ENCODE data around the gene FEZF2. TPM values are rescaled to one million over a fixed set of nuclear protein-coding genes. Genes with fewer than 3 reads are reported as not detected.

Gene FEZF2
- total and polyA plus RNA-seq, 2 of the 13 experiments (the other 11 are each of a cell fraction or from before 2014, with no cell fraction given), result not detected

GRCh38 chr3:62332835-62333244 is 40.5 kb downstream of the FEZF2 start (continued):
- TF ChIP-seq ZSCAN29 (CRISPR knock-in tag; conservative IDR thresholded peaks at IDR 0.05) (no peak), CTCF (CRISPR knock-in tag; IDR thresholded peaks at IDR 0.05) (peak; percentile 22; the same call in 1 of the 2 replicates)

GRCh38 chr3:62332017-62332416 is 41.3 kb downstream of the FEZF2 start:
- Histone ChIP-seq H3K9ac (ENCODE audit: insufficient read depth, low read depth, low read length) (no peak overlapping the region), H4K20me1 (ENCODE audit: insufficient read depth, low read length) (no peaks in the 10 kb centered on the region), H3K4me1 (ENCODE audit: insufficient read depth, low read length) (no peaks in the 10 kb centered on the region), H2AFZ (ENCODE audit: low read length) (no peak overlapping the region), H3K4me3 (replicated peaks in 1 of 3; ENCODE audit: insufficient read depth in 1 of 3, low read depth in 2 of 3, low read length in 3 of 3) (no peak overlapping the region), H3K27me3 (ENCODE audit: control insufficient read depth in 1 of 2, insufficient read depth in 2 of 2, low read length in 2 of 2) (no peaks in the 10 kb centered on the region), H3K4me2 (ENCODE audit: low read depth, low read length) (no peak overlapping the region), H3K36me3 (replicated peaks in 1 of 2; ENCODE audit: control insufficient read depth in 1 of 2, insufficient read depth in 2 of 2, low read length in 2 of 2) (no peaks in the 10 kb centered on the region), H3K27ac (ENCODE audit: extremely low read length, insufficient read depth, low read length) (no peak overlapping the region), H3K9me3 (ENCODE audit: low read length) (no peaks in the 10 kb centered on the region), H3K79me2 (ENCODE audit: insufficient read depth, low read length) (no peaks in the 10 kb centered on the region)
- DNase-seq (ENCODE audit: low spot score) (no peak), ATAC-seq (no peak), FAIRE-seq (no peak)
- 0% methylated on average over 1 of the region's 1 CpG for WGBS (ENCODE audit: low lambda C conversion rate)
- intact Hi-C loops (cut with micrococcal nuclease; ENCODE audit: unreplicated experiment), result loop anchor here (1.0 kb wide), 1 partner anchor 226 kb away; no protein-coding TSS in a partner anchor
- in situ Hi-C loops (cut with HindIII; ENCODE audit: extremely low pct_ligation_motif_present, low pct_unique_long_range_greater_than_20kb), result loop anchor here (5.0 kb wide), 1 partner anchor 225 kb away; no protein-coding TSS in a partner anchor
- CTCF ChIA-PET (ENCODE audit: low intra/inter-chr PET ratio, low total read pairs), result interaction anchor here (1.6 kb wide), 1 partner anchor 226 kb away, joined by 18 read pairs; no protein-coding TSS in a partner anchor
- TF ChIP-seq ZNF557 (CRISPR knock-in tag; IDR thresholded peaks at IDR 0.05) (no peak), TFE3 (CRISPR knock-in tag; IDR thresholded peaks at IDR 0.05) (no peak), ZNF773 (CRISPR knock-in tag; IDR thresholded peaks at IDR 0.05; ENCODE audit: borderline replicate concordance) (no peak), ZNF30 (CRISPR knock-in tag; IDR thresholded peaks at IDR 0.05) (no peak), ZBTB44 (CRISPR knock-in tag; IDR thresholded peaks at IDR 0.05) (no peak), ZNF414 (CRISPR knock-in tag; IDR thresholded peaks at IDR 0.05) (no peak), KLF11 (CRISPR knock-in tag; IDR thresholded peaks at IDR 0.05) (no peak), DZIP1 (CRISPR knock-in tag; IDR thresholded peaks at IDR 0.05) (no peak), FOXA3 (CRISPR knock-in tag; IDR thresholded peaks at IDR 0.05) (no peak), PCBP2 (optimal IDR thresholded peaks at IDR 0.05; ENCODE audit: low read depth, low read length, poor library complexity, severe bottlenecking) (no peak)
- BruUV-seq (replicated peaks), result no TSS peak
- POLR2A ChIA-PET, result no interaction called here
